ENCODE data around the gene TXNIP. TPM values are rescaled to one million over a fixed set of nuclear protein-coding genes. Genes with fewer than 3 reads are reported as not detected.
A peak's percentile ranks its signal among the peaks of the same experiment; 100 is the strongest.

The TXNIP gene
- total RNA-seq, 1 experiment from 2014 or later: 23.2 TPM

DNA sequence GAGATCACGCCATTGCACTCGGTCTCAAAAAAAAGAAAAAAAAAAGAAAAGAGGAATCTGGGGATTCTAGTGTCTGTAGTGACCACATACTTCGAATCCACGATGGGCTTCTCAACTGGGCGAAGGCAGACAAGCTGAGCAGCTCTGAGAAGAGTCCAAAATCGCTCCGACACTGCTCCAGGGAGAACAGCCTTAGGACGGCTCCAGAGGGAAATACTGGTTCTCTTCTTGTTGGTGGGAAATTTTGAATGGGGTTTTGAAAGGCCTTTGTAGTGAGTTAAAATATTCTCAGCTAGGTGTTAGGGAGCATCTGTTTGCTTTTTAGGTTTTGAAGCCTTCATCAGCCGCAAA, 43.4 kb upstream of the TXNIP start:
- Histone ChIP-seq H4K20me1 (ENCODE audit: control insufficient read depth, insufficient read depth, insufficient read length) (no peaks in the 10 kb centered on the region), H3K23me2 (ENCODE audit: insufficient read length, low read depth, low read length, poor library complexity, severe bottlenecking) (peaks cover 5% of the 10 kb centered on the region), H2BK15ac (ENCODE audit: low read depth, low read length) (no peak overlapping the region), H2AK5ac (ENCODE audit: insufficient read length, low read length) (no peak overlapping the region), H3K9me3 (ENCODE audit: control insufficient read depth, low read depth, low read length) (no peaks in the 10 kb centered on the region), H4K8ac (replicated peaks; ENCODE audit: insufficient read length, low read depth, low read length) (no peak overlapping the region), H3K56ac (ENCODE audit: insufficient read length, low read depth, low read length) (no peak overlapping the region), H3K79me1 (ENCODE audit: insufficient read depth, low read depth, low read length, poor library complexity, severe bottlenecking) (no peaks in the 10 kb centered on the region), H3T11ph (ENCODE audit: low read length) (no peak overlapping the region), H3K27me3 (ENCODE audit: insufficient read depth, low read length) (no peaks in the 10 kb centered on the region), H2BK20ac (ENCODE audit: low read depth, low read length, poor library complexity, severe bottlenecking) (no peak overlapping the region), H3K18ac (ENCODE audit: insufficient read length, low read depth, low read length) (no peak overlapping the region), H4K5ac (ENCODE audit: insufficient read length, low read depth, low read length) (no peak overlapping the region), H3K14ac (ENCODE audit: insufficient read depth, low read length) (no peak overlapping the region), H2AFZ (ENCODE audit: low read length) (no peak overlapping the region), H3K23ac (ENCODE audit: insufficient read length, low read depth, low read length) (no peak overlapping the region), H3K4me2 (ENCODE audit: insufficient read depth, insufficient read length, low read length) (no peak overlapping the region), H3K79me2 (ENCODE audit: insufficient read depth, low read length) (no peaks in the 10 kb centered on the region), H2BK5ac (ENCODE audit: insufficient read length, low read length) (no peak overlapping the region), H2BK12ac (ENCODE audit: insufficient read length, low read depth, low read length) (no peak overlapping the region), H2BK120ac (ENCODE audit: low read depth, low read length, poor library complexity, severe bottlenecking) (no peak overlapping the region), H3K27ac (ENCODE audit: insufficient read length, low read depth, low read length) (no peak overlapping the region), H3K4me1 (ENCODE audit: insufficient read depth, low read length) (no peaks in the 10 kb centered on the region), H3K4ac (ENCODE audit: low read depth, low read length) (no peak overlapping the region), H3K9ac (ENCODE audit: extremely low read depth, insufficient read length, low read length) (no peak overlapping the region), H4K91ac (ENCODE audit: insufficient read length, low read depth, low read length) (no peak overlapping the region)
- TF ChIP-seq, protein P1, sequence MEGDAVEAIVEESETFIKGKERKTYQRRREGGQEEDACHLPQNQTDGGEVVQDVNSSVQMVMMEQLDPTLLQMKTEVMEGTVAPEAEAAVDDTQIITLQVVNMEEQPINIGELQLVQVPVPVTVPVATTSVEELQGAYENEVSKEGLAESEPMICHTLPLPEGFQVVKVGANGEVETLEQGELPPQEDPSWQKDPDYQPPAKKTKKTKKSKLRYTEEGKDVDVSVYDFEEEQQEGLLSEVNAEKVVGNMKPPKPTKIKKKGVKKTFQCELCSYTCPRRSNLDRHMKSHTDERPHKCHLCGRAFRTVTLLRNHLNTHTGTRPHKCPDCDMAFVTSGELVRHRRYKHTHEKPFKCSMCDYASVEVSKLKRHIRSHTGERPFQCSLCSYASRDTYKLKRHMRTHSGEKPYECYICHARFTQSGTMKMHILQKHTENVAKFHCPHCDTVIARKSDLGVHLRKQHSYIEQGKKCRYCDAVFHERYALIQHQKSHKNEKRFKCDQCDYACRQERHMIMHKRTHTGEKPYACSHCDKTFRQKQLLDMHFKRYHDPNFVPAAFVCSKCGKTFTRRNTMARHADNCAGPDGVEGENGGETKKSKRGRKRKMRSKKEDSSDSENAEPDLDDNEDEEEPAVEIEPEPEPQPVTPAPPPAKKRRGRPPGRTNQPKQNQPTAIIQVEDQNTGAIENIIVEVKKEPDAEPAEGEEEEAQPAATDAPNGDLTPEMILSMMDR (conservative IDR thresholded peaks at IDR 0.05): no peak
- Mint-ChIP-seq H3K9me3 (peaks cover 3 to 8% of the 10 kb centered on the region in 2 experiments; a peak in 2 of 5 replicates), H3K4me1 (peaks cover 10 to 11% of the 10 kb centered on the region in 2 experiments), H3K27me3 (ENCODE audit: low read depth) (peaks cover 8% of the 10 kb centered on the region), H3K27ac (peak overlapping the region in 1 of 3 experiments; percentile 95; a peak in 1 of 7 replicates), H3K36me3 (ENCODE audit: insufficient read depth in 1 of 3, low read depth in 3 of 3) (no peaks in the 10 kb centered on the region; a peak in 1 of 7 replicates), H3K4me3 (peak overlapping the region; percentile 99 to 100)
- no peak for DNase-seq
- no CpG with 5 or more reads among the region's 9 CpGs for WGBS (ENCODE audit: extremely low coverage, insufficient read length, low lambda C conversion rate)

All from H9 (cell line).